ENCODE data around the gene SLC2A10. TPM values are rescaled to one million over a fixed set of nuclear protein-coding genes. Genes with fewer than 3 reads are reported as not detected.

SLC2A10 gene
- total and polyA plus RNA-seq, 7 experiments from 2014 or later, result 0.05 to 0.17 TPM; not detected in 5

DNA sequence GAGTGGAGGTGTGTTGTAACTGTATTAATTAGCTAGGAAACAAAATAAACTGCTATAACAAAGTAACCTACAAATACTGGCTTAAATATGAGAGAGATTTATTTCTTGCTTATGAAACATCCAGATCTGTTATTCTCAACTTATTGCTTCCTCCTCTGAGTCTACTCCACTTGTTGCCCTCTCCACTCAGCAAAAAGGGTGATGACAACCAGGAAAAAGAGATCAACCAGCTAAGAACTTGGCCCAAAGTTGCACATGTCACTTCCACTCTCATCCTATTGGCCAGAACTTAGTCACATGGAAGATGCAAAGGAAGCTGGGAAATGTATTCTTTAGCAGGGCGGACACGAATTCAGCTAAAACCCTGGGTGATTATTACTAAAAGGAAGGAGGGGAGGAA is 15.0 kb upstream of the SLC2A10 start:
- Histone ChIP-seq H3K27me3 (ENCODE audit: control insufficient read depth in 2 of 2, insufficient read depth in 2 of 2, low read length in 2 of 2) (no peaks in the 10 kb centered on the region), H3K4me1 (ENCODE audit: control insufficient read depth in 2 of 2, insufficient read depth in 2 of 2, low read length in 2 of 2) (peaks cover 0 to 4% of the 10 kb centered on the region in 2 donors), H3K36me3 (ENCODE audit: control insufficient read depth in 2 of 3, insufficient read depth in 3 of 3, low read length in 3 of 3) (no peaks in the 10 kb centered on the region), H3K4me3 (ENCODE audit: low read length) (no peak overlapping the region), H3K27ac (ENCODE audit: low read depth, low read length) (no peak overlapping the region), H3K9me3 (ENCODE audit: control insufficient read depth in 2 of 3, low read length in 3 of 3) (no peaks in the 10 kb centered on the region)
- DNase-seq (peak in 3 of 9 donors; percentile 8 to 27 (median 25)), ATAC-seq (peak; percentile 49)
- intact Hi-C loops (cut with micrococcal nuclease), result no loop called here
- Mint-ChIP-seq H3K27ac (peak overlapping the region in 1 of 9 donors; percentile 28), H3K9me3 (peaks cover 0 to 3% (median 0%) of the 10 kb centered on the region in 11 donors), H3K36me3 (peaks cover 0 to 7% (median 2%) of the 10 kb centered on the region in 5 donors), H3K4me1 (peaks cover 0 to 18% (median 16%) of the 10 kb centered on the region in 7 donors), H3K4me3 (no peak overlapping the region), H3K27me3 (peaks cover 0 to 18% (median 7%) of the 10 kb centered on the region in 5 donors)
- ChIA-PET POLR2A (interaction anchor here (1.4 kb wide), 1 partner anchor 9 kb away, joined by 4 read pairs; no protein-coding TSS in a partner anchor), CTCF (interaction anchor here (1.2 kb wide), 1 partner anchor 12 kb away, joined by 4 read pairs; no protein-coding TSS in a partner anchor)

DNA sequence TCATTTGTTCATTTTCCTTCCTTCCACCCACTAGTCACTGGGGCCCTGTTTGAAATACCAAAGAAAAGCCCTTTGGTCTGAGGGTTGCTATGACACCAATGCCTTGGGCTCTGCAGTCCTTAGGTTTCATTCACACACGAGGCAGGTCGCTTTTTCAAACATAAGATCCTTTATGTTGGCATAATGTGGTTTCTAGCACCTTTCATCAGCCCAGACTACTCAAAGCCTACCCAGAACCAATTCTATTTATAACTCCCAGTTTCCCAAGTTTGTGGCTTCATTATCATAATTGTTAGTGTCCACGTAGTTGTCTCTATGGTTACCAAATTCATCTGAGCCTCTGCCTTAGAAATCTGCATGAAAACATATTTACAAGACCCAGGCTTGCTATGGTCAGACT is 13.6 kb upstream of the SLC2A10 start:
- no peak for ATAC-seq
- H3K9me3 ChIP-seq (ENCODE audit: control insufficient read depth in 2 of 3, low read length in 3 of 3), result no peaks in the 10 kb centered on the region
- no peaks in the 10 kb centered on the region for H3K36me3 ChIP-seq (ENCODE audit: control insufficient read depth in 2 of 3, insufficient read depth in 3 of 3, low read length in 3 of 3)
- H3K4me3 ChIP-seq (ENCODE audit: low read length), result no peak overlapping the region
- Mint-ChIP-seq H3K27me3 (peaks cover 9 to 32% (median 21%) of the 10 kb centered on the region in 5 donors), H3K4me3 (no peak overlapping the region), H3K27ac (no peak overlapping the region), H3K36me3 (peaks cover 0 to 4% (median 0%) of the 10 kb centered on the region in 5 donors), H3K9me3 (peaks cover 0 to 5% (median 0%) of the 10 kb centered on the region in 11 donors), H3K4me1 (peaks cover 0 to 10% (median 7%) of the 10 kb centered on the region in 7 donors)
- no peaks in the 10 kb centered on the region for H3K27me3 ChIP-seq (ENCODE audit: control insufficient read depth in 2 of 2, insufficient read depth in 2 of 2, low read length in 2 of 2)
- ChIA-PET CTCF (no interaction called here), POLR2A (no interaction called here)
- DNase-seq, result no peak
- H3K27ac ChIP-seq (ENCODE audit: low read depth, low read length), result no peak overlapping the region
- intact Hi-C loops (cut with micrococcal nuclease), result no loop called here
- H3K4me1 ChIP-seq (ENCODE audit: control insufficient read depth in 2 of 2, insufficient read depth in 2 of 2, low read length in 2 of 2), result no peaks in the 10 kb centered on the region

DNA sequence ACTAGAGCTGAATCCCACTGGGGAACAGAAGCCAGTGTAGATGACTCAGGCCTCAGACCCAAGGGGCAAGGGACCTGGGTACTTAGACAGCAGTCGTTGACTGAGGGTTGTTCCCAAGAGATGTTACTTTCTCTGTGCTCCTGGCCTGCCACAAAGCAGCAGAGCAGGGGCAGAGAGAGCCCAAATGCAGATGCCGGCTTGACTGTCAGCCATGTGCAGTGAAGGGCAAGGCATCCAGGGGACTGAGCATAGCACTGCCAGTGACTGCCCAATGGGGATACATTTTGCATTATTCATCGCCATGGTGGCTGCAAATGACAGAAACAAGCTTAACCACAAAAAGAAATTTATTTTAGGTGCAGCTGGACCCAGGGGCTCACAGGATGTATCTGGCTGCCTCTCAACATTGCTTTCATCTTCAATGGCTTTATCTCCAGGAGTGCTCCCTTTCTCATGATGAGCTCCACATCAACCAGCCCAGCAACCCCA is 12.6 kb upstream of the SLC2A10 start:
- intact Hi-C loops (cut with micrococcal nuclease), result no loop called here
- Mint-ChIP-seq H3K36me3 (peaks cover 0 to 4% (median 0%) of the 10 kb centered on the region in 5 donors), H3K4me1 (peaks cover 0 to 9% (median 6%) of the 10 kb centered on the region in 7 donors)

DNA sequence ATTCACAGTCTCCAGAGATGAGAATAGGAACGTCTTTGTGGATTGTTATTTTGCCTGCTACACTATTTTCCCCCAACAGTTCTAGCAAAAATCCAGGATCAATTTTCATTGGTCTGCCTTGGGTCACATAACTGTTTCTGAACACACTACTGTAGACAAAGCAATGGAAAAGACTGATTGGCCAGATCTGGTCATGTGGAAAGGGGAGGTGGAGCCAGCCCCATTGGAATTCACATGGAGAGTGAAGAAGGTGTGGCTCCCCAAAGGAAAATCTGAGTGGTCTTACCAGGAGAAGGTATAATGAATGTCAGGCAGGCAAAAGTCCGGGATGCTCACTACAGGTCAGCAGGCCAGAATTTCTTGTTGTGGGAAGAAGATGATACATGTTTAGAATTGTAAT is 10.7 kb upstream of the SLC2A10 start:
- Histone ChIP-seq H3K27ac (ENCODE audit: low read depth, low read length) (no peak overlapping the region), H3K4me1 (ENCODE audit: control insufficient read depth in 2 of 2, insufficient read depth in 2 of 2, low read length in 2 of 2) (no peaks in the 10 kb centered on the region), H3K9me3 (ENCODE audit: control insufficient read depth in 2 of 3, low read length in 3 of 3) (no peaks in the 10 kb centered on the region), H3K36me3 (ENCODE audit: control insufficient read depth in 2 of 3, insufficient read depth in 3 of 3, low read length in 3 of 3) (no peaks in the 10 kb centered on the region), H3K27me3 (ENCODE audit: control insufficient read depth in 2 of 2, insufficient read depth in 2 of 2, low read length in 2 of 2) (no peaks in the 10 kb centered on the region), H3K4me3 (ENCODE audit: low read length) (no peak overlapping the region)
- peaks cover 0 to 5% (median 0%) of the 10 kb centered on the region in 11 donors for H3K9me3 Mint-ChIP-seq
- H3K36me3 Mint-ChIP-seq, result peaks cover 0 to 4% (median 0%) of the 10 kb centered on the region in 5 donors
- POLR2A ChIA-PET, result no interaction called here
- intact Hi-C loops (cut with micrococcal nuclease), result no loop called here
- H3K27me3 Mint-ChIP-seq, result peaks cover 12 to 39% (median 28%) of the 10 kb centered on the region in 5 donors
- no peak overlapping the region for H3K4me3 Mint-ChIP-seq
- no peak for ATAC-seq
- H3K27ac Mint-ChIP-seq, result no peak overlapping the region
- peaks cover 0 to 9% (median 6%) of the 10 kb centered on the region in 7 donors for H3K4me1 Mint-ChIP-seq
- CTCF ChIA-PET, result no interaction called here
- DNase-seq, result no peak

More for the DNA sequence above, 12.6 kb upstream of the SLC2A10 start:
- no peaks in the 10 kb centered on the region for H3K4me1 ChIP-seq (ENCODE audit: control insufficient read depth in 2 of 2, insufficient read depth in 2 of 2, low read length in 2 of 2)
- no peaks in the 10 kb centered on the region for H3K36me3 ChIP-seq (ENCODE audit: control insufficient read depth in 2 of 3, insufficient read depth in 3 of 3, low read length in 3 of 3)
- no peaks in the 10 kb centered on the region for H3K27me3 ChIP-seq (ENCODE audit: control insufficient read depth in 2 of 2, insufficient read depth in 2 of 2, low read length in 2 of 2)
- ChIA-PET POLR2A (no interaction called here), CTCF (interaction anchor here (0.8 kb wide), 1 partner anchor 509 kb away, joined by 5 read pairs; no protein-coding TSS in a partner anchor)
- H3K9me3 Mint-ChIP-seq, result peaks cover 0 to 5% (median 0%) of the 10 kb centered on the region in 11 donors
- H3K27ac Mint-ChIP-seq, result no peak overlapping the region
- no peak overlapping the region for H3K4me3 Mint-ChIP-seq
- H3K27me3 Mint-ChIP-seq, result peaks cover 10 to 37% (median 27%) of the 10 kb centered on the region in 5 donors
- H3K9me3 ChIP-seq (ENCODE audit: control insufficient read depth in 2 of 3, low read length in 3 of 3), result no peaks in the 10 kb centered on the region
- H3K4me3 ChIP-seq (ENCODE audit: low read length), result no peak overlapping the region
- no peak for DNase-seq
- H3K27ac ChIP-seq (ENCODE audit: low read depth, low read length), result no peak overlapping the region
- ATAC-seq, result no peak

DNA sequence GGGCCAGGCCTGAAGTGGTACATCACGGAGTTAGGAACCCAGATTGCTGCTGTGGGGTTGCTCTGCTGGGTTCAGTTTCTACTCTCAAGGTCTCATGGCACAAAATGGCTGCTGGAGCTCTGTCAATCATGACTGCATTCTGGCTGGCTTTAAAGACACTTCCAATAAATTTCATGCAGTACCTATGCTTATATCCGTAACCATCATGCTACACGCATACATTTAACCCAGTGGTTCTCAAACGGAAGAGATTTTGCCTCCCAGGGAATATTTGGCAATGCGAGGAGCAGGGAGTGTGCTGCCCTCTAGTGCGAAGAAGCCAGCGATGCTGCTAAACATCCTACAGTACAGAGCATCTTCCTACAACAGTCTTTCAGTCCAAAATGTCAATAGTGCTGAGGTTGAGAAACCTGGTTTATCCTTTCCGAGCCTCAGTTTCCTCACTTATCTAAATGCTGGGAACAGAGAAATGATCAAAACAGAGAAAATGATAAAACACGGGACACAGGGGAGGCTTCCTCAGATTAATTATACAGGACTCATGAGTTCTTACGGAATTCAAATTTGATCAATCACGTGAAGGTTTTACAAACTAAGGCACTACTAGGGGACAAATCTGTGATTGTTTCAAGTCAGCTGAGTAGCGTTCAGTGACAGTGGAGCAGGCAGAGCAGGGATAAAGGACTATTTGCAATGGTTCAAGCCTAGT is 9.6 kb upstream of the SLC2A10 start:
- no peaks in the 10 kb centered on the region for H3K27me3 ChIP-seq (ENCODE audit: control insufficient read depth in 2 of 2, insufficient read depth in 2 of 2, low read length in 2 of 2)
- ATAC-seq, result peak; percentile 41
- intact Hi-C loops (cut with micrococcal nuclease), result no loop called here
- Mint-ChIP-seq H3K9me3 (peaks cover 0 to 9% (median 0%) of the 10 kb centered on the region in 11 donors), H3K4me1 (peaks cover 0 to 4% (median 0%) of the 10 kb centered on the region in 7 donors), H3K27me3 (peaks cover 20 to 49% (median 35%) of the 10 kb centered on the region in 5 donors), H3K27ac (no peak overlapping the region), H3K36me3 (peaks cover 0 to 4% (median 0%) of the 10 kb centered on the region in 5 donors), H3K4me3 (no peak overlapping the region)
- H3K4me3 ChIP-seq (ENCODE audit: low read length), result no peak overlapping the region
- CTCF ChIA-PET, result no interaction called here
- no peaks in the 10 kb centered on the region for H3K4me1 ChIP-seq (ENCODE audit: control insufficient read depth in 2 of 2, insufficient read depth in 2 of 2, low read length in 2 of 2)
- DNase-seq, result no peak
- no peaks in the 10 kb centered on the region for H3K36me3 ChIP-seq (ENCODE audit: control insufficient read depth in 2 of 3, insufficient read depth in 3 of 3, low read length in 3 of 3)
- POLR2A ChIA-PET, result no interaction called here
- no peaks in the 10 kb centered on the region for H3K9me3 ChIP-seq (ENCODE audit: control insufficient read depth in 2 of 3, low read length in 3 of 3)
- no peak overlapping the region for H3K27ac ChIP-seq (ENCODE audit: low read depth, low read length)

DNA sequence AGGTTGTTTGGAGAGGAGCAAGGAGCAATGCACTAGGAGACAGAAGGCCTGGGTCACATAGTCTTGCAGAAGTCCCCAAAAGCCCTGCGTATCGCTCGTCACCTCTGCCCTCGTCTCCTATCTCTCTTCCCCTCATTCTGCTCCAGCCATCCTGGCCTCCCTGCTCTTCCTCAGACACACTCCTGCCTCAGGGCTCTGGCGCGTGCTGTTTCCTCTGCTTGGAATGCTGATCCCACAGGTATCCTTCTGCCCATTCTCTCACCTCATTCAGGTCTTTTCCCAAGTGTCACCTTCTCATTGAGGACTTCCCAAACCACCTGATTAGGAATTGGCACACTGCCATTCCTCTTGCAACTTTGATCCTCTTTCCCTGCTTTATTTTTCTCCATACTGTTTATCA is 9.0 kb upstream of the SLC2A10 start:
- peaks cover 26 to 56% (median 38%) of the 10 kb centered on the region in 5 donors for H3K27me3 Mint-ChIP-seq
- intact Hi-C loops (cut with micrococcal nuclease), result no loop called here
- POLR2A ChIA-PET, result interaction anchor here (1.0 kb wide), 1 partner anchor 11 kb away, joined by 3 read pairs; no protein-coding TSS in a partner anchor

More for the DNA sequence above, 9.0 kb upstream of the SLC2A10 start:
- Histone ChIP-seq H3K4me3 (ENCODE audit: low read length) (no peak overlapping the region), H3K27me3 (ENCODE audit: control insufficient read depth in 2 of 2, insufficient read depth in 2 of 2, low read length in 2 of 2) (no peaks in the 10 kb centered on the region), H3K36me3 (ENCODE audit: control insufficient read depth in 2 of 3, insufficient read depth in 3 of 3, low read length in 3 of 3) (no peaks in the 10 kb centered on the region), H3K27ac (ENCODE audit: low read depth, low read length) (no peak overlapping the region), H3K9me3 (ENCODE audit: control insufficient read depth in 2 of 3, low read length in 3 of 3) (no peaks in the 10 kb centered on the region), H3K4me1 (ENCODE audit: control insufficient read depth in 2 of 2, insufficient read depth in 2 of 2, low read length in 2 of 2) (no peaks in the 10 kb centered on the region)
- Mint-ChIP-seq H3K36me3 (peaks cover 0 to 4% (median 0%) of the 10 kb centered on the region in 5 donors), H3K27ac (peak overlapping the region in 1 of 9 donors; percentile 2), H3K4me1 (peaks cover 0 to 4% (median 0%) of the 10 kb centered on the region in 7 donors), H3K4me3 (no peak overlapping the region), H3K9me3 (peaks cover 0 to 9% (median 0%) of the 10 kb centered on the region in 11 donors)
- DNase-seq (no peak), ATAC-seq (no peak)
- CTCF ChIA-PET, result no interaction called here

Measured in naive thymus-derived CD4-positive, alpha-beta T cell (primary cell).